ENCODE data around the gene TXNDC12. TPM values are rescaled to one million over a fixed set of nuclear protein-coding genes. Genes with fewer than 3 reads are reported as not detected.

Gene TXNDC12
- polyA plus RNA-seq, 3 donors = 24.3 to 125 (median 121) TPM

DNA sequence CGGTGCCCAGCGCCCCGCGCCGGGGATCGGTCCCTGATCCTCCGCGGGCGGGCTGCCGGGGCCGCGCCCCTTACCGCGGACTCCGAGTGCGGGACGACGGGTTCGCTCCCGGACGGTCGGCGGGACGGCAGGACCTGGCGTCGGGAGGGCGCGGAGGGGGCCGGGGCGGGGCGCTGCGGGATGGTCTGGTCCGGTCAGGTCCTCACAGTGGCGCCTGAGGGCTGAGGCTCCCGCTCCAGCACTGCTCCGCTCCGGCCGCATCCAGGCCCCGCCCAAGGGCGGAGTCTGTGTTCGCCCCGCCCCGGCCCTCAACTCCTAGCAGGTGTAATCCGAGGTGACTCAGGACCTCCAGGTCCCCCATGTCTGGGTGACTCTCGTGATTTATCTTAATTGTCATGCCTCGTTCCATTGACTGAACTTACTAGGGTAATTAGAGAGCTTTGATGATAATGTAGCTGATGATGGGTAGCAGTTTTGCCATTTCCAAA, 64.5 kb downstream of the TXNDC12 start, which contains the start of gene RAB3B:
Gene RAB3B, minus strand, starts transcription at position 223 of the 488 bp plus-strand sequence. CDS start 13,583 bp downstream, outside the sequence.
- no peaks in the 10 kb centered on the region for H3K4me1 ChIP-seq (ENCODE audit: control insufficient read depth in 1 of 2, insufficient read depth in 2 of 2, low read length in 2 of 2)
- under 1% methylated on average over 44 of the region's 46 CpGs for WGBS (ENCODE audit: insufficient coverage)
- Mint-ChIP-seq H3K36me3 (peaks cover 0 to 4% of the 10 kb centered on the region in 2 donors), H3K27me3 (ENCODE audit: low read depth in 3 of 3) (peaks cover 45 to 61% (median 56%) of the 10 kb centered on the region in 3 donors), H3K4me3 (peak within 1 kb of the TSS; percentile 63 to 89), H3K27ac (peak within 1 kb of the TSS in 1 of 7 donors; percentile 30), H3K4me1 (peaks cover 7% of the 10 kb centered on the region), H3K9me3 (peaks cover 0 to 15% (median 8%) of the 10 kb centered on the region in 7 donors)
- peak within 1 kb of the TSS; percentile 70 for H2AFZ ChIP-seq (ENCODE audit: insufficient read depth, low read depth, low read length, poor library complexity, severe bottlenecking)
- H3K9me3 ChIP-seq (replicated peaks in 1 of 2; ENCODE audit: control insufficient read depth in 1 of 2, insufficient read depth in 1 of 2, low read length in 2 of 2) = no peaks in the 10 kb centered on the region
- peak within 1 kb of the TSS; percentile 36 for H3K9ac ChIP-seq (ENCODE audit: insufficient read depth, low read length, poor library complexity, severe bottlenecking)
- intact Hi-C loops (cut with micrococcal nuclease) = no loop called here
- peak within 1 kb of the TSS in 2 of 3 experiments; percentile 2 to 63 for H3K4me3 ChIP-seq (replicated peaks in 1 of 3; ENCODE audit: low read depth in 2 of 3, low read length in 3 of 3)
- peaks cover 32 to 52% of the 10 kb centered on the region in 2 donors for H3K27me3 ChIP-seq (ENCODE audit: control insufficient read depth in 2 of 2, insufficient read depth in 2 of 2, low read length in 2 of 2)
- H3K79me2 ChIP-seq (ENCODE audit: insufficient read depth, low read length) = no peaks in the 10 kb centered on the region
- H3K4me2 ChIP-seq (replicated peaks; ENCODE audit: extremely low read depth, low read length, poor library complexity, severe bottlenecking) = peak within 1 kb of the TSS; percentile 67
- H4K20me1 ChIP-seq (ENCODE audit: insufficient read depth, low read length) = no peaks in the 10 kb centered on the region
- peak in 2 of 3 donors; percentile 3 to 6 for DNase-seq
- TF ChIP-seq, protein P1, sequence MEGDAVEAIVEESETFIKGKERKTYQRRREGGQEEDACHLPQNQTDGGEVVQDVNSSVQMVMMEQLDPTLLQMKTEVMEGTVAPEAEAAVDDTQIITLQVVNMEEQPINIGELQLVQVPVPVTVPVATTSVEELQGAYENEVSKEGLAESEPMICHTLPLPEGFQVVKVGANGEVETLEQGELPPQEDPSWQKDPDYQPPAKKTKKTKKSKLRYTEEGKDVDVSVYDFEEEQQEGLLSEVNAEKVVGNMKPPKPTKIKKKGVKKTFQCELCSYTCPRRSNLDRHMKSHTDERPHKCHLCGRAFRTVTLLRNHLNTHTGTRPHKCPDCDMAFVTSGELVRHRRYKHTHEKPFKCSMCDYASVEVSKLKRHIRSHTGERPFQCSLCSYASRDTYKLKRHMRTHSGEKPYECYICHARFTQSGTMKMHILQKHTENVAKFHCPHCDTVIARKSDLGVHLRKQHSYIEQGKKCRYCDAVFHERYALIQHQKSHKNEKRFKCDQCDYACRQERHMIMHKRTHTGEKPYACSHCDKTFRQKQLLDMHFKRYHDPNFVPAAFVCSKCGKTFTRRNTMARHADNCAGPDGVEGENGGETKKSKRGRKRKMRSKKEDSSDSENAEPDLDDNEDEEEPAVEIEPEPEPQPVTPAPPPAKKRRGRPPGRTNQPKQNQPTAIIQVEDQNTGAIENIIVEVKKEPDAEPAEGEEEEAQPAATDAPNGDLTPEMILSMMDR (IDR thresholded peaks at IDR 0.05) = no peak
- H3K36me3 ChIP-seq (replicated peaks in 1 of 2; ENCODE audit: control insufficient read depth in 1 of 2, insufficient read depth in 2 of 2, low read length in 2 of 2) = no peaks in the 10 kb centered on the region
- H3K27ac ChIP-seq (ENCODE audit: low read depth in 1 of 2, low read length in 2 of 2) = no peak within 1 kb of the TSS

DNA sequence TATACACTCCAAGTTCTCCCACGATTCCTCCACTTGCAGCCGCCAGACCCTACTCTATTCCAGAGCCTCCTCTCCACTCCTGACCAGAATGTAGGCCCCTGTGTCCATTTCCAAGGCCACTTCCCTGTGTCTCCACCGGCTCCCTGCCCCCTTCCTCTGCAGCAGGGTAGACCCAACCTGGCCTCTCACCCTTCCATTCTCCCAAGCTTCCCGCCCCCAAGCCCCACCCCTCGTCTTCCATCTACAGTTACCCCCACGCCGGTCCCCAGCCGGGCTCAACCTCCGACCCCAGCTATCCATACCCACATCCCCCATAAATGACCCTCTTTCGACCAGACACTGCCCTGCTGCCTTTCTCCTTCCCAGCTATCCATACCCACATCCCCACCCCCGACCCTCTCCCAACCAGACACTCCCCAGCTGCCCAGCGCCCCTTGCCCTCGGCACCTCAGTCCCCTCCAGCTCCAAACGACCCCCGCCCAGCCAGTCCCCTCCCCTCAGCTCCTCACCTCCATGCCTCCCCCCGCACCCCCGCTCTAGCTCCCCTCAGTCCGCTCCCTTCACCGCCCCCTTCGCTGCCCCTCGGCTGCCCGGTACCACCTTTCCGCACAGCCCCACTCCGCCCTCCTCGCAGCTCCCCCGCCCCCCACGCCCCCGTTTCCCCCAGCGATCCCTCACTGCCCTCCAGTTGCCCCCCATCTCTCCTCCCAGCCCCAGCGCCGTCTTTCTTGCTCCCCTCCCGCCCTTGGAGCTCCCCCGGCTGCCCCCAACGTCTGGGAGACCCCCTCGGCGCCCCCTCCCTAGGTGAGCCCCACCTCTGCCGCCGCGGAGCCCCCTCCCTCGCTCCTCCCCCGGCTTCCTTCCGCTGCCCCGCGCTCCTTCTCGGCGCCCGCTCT, 65.2 kb downstream of the TXNDC12 start:
- H3K9ac ChIP-seq (ENCODE audit: insufficient read depth, low read length, poor library complexity, severe bottlenecking) = peak overlapping the region; percentile 36
- no peaks in the 10 kb centered on the region for H3K36me3 ChIP-seq (replicated peaks in 1 of 2; ENCODE audit: control insufficient read depth in 1 of 2, insufficient read depth in 2 of 2, low read length in 2 of 2)
- no peaks in the 10 kb centered on the region for H3K9me3 ChIP-seq (replicated peaks in 1 of 2; ENCODE audit: control insufficient read depth in 1 of 2, insufficient read depth in 1 of 2, low read length in 2 of 2)
- TF ChIP-seq, protein P1 (IDR thresholded peaks at IDR 0.05) = no peak
- peak overlapping the region in 1 of 2 donors; percentile 74 for H3K4me3 Mint-ChIP-seq
- peak overlapping the region; percentile 70 for H2AFZ ChIP-seq (ENCODE audit: insufficient read depth, low read depth, low read length, poor library complexity, severe bottlenecking)
- H3K4me2 ChIP-seq (replicated peaks; ENCODE audit: extremely low read depth, low read length, poor library complexity, severe bottlenecking) = peak overlapping the region; percentile 67
- intact Hi-C loops (cut with micrococcal nuclease) = no loop called here
- H3K27me3 Mint-ChIP-seq (ENCODE audit: low read depth in 3 of 3) = peaks cover 42 to 61% (median 56%) of the 10 kb centered on the region in 3 donors
- H3K79me2 ChIP-seq (ENCODE audit: insufficient read depth, low read length) = no peaks in the 10 kb centered on the region
- DNase-seq = no peak
- peaks cover 7% of the 10 kb centered on the region for H3K4me1 Mint-ChIP-seq
- peak overlapping the region in 2 of 3 experiments; percentile 2 to 63 for H3K4me3 ChIP-seq (replicated peaks in 1 of 3; ENCODE audit: low read depth in 2 of 3, low read length in 3 of 3)
- H3K27ac ChIP-seq (ENCODE audit: low read depth in 1 of 2, low read length in 2 of 2) = no peak overlapping the region
- WGBS (ENCODE audit: insufficient coverage) = 35% methylated on average over 26 of the region's 47 CpGs
- H3K36me3 Mint-ChIP-seq = peaks cover 0 to 4% of the 10 kb centered on the region in 2 donors
- no peaks in the 10 kb centered on the region for H3K4me1 ChIP-seq (ENCODE audit: control insufficient read depth in 1 of 2, insufficient read depth in 2 of 2, low read length in 2 of 2)
- no peaks in the 10 kb centered on the region for H4K20me1 ChIP-seq (ENCODE audit: insufficient read depth, low read length)
- H3K27me3 ChIP-seq (ENCODE audit: control insufficient read depth in 2 of 2, insufficient read depth in 2 of 2, low read length in 2 of 2) = peaks cover 32 to 52% of the 10 kb centered on the region in 2 donors
- no peak overlapping the region for H3K27ac Mint-ChIP-seq
- H3K9me3 Mint-ChIP-seq = peaks cover 0 to 15% (median 8%) of the 10 kb centered on the region in 7 donors
